K562 (cell line): ENCODE data around the gene ABCA1.

ENCODE experiments used
- NONO ChIP-seq, 2 experiments: fragments of 200-400 bp in 1 of 2; fragments of 450-650 bp in 1 of 2; formaldehyde crosslinking in 1 of 2; IDR thresholded peaks; 2 replicates each; pipeline ENCODE4 v1.6.1; 2017; ENCODE audit warnings: low read depth in 2 of 2, mild to moderate bottlenecking in 2 of 2, moderate library complexity in 2 of 2, low read length in 1 of 2
- ZFX ChIP-seq: sonication (generic); formaldehyde crosslinking; IDR thresholded peaks from 2 replicates; pipeline ENCODE4 v1.8.0; 2022; ENCODE audit warnings: mild to moderate bottlenecking, missing genetic modification reagents, moderate library complexity
- TF ChIP-seq, protein P1 (sequence below): fragments of 450-650 bp; IDR thresholded peaks from 2 replicates; pipeline ENCODE4 v1.6.1; 2016; ENCODE audit warnings: low read depth
- TF ChIP-seq, protein P2 (sequence below), 2 experiments: fragments of 450-650 bp in 1 of 2; sonication (generic) in 1 of 2; formaldehyde crosslinking in 1 of 2; IDR thresholded peaks in 1 of 2; conservative IDR thresholded peaks in 1 of 2; 2 replicates each; pipeline versions ENCODE4 v1.6.1 to v1.8.1; 2016 to 2023; ENCODE audit warnings: mild to moderate bottlenecking in 2 of 2, moderate library complexity in 2 of 2, inconsistent platforms in 1 of 2, missing genetic modification reagents in 1 of 2

DNA sequence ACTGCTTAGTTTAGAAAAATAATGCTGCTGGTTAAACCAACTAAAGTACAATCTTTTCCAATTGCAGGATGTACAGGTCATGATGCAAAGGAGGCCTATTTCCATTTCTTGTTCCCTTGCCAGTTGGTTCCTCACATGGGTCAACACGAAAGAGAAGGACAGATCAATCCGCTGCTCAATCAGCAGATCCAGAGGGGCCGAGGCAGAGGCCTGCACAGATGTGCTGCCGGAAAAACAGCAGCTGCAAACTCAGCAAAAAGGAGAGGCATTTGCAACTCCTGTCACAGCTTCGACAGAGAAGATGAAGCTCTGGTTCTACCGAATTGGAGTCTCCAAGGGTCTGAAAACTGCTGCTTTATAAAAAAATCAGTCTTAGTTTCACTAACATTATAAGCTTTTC is 94.3 kb downstream of the ABCA1 start:
- TF ChIP-seq, protein P1, sequence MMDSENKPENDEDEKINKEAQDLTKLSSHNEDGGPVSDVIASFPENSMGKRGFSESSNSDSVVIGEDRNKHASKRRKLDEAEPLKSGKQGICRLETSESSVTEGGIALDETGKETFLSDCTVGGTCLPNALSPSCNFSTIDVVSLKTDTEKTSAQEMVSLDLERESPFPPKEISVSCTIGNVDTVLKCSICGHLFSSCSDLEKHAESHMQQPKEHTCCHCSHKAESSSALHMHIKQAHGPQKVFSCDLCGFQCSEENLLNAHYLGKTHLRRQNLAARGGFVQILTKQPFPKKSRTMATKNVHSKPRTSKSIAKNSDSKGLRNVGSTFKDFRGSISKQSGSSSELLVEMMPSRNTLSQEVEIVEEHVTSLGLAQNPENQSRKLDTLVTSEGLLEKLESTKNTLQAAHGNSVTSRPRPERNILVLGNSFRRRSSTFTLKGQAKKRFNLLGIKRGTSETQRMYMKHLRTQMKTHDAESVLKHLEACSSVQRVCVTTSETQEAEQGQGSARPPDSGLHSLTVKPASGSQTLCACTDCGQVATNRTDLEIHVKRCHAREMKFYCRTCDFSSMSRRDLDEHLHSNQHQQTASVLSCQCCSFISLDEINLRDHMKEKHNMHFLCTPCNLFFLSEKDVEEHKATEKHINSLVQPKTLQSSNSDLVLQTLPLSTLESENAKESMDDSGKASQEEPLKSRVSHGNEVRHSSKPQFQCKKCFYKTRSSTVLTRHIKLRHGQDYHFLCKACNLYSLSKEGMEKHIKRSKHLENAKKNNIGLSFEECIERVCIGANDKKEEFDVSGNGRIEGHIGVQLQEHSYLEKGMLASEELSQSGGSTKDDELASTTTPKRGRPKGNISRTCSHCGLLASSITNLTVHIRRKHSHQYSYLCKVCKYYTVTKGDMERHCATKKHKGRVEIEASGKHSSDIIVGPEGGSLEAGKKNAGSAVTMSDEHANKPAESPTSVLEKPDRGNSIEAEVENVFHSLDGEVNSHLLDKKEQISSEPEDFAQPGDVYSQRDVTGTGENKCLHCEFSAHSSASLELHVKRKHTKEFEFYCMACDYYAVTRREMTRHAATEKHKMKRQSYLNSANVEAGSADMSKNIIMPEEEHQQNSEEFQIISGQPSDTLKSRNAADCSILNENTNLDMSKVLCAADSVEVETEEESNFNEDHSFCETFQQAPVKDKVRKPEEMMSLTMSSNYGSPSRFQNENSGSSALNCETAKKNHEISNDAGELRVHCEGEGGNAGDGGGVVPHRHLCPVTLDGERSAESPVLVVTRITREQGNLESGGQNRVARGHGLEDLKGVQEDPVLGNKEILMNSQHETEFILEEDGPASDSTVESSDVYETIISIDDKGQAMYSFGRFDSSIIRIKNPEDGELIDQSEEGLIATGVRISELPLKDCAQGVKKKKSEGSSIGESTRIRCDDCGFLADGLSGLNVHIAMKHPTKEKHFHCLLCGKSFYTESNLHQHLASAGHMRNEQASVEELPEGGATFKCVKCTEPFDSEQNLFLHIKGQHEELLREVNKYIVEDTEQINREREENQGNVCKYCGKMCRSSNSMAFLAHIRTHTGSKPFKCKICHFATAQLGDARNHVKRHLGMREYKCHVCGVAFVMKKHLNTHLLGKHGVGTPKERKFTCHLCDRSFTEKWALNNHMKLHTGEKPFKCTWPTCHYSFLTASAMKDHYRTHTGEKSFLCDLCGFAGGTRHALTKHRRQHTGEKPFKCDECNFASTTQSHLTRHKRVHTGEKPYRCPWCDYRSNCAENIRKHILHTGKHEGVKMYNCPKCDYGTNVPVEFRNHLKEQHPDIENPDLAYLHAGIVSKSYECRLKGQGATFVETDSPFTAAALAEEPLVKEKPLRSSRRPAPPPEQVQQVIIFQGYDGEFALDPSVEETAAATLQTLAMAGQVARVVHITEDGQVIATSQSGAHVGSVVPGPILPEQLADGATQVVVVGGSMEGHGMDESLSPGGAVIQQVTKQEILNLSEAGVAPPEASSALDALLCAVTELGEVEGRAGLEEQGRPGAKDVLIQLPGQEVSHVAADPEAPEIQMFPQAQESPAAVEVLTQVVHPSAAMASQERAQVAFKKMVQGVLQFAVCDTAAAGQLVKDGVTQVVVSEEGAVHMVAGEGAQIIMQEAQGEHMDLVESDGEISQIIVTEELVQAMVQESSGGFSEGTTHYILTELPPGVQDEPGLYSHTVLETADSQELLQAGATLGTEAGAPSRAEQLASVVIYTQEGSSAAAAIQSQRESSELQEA = no peak
- TF ChIP-seq, protein P2, sequence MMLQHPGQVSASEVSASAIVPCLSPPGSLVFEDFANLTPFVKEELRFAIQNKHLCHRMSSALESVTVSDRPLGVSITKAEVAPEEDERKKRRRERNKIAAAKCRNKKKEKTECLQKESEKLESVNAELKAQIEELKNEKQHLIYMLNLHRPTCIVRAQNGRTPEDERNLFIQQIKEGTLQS (IDR thresholded peaks at IDR 0.05) = no peak
- TF ChIP-seq, protein P2 (CRISPR knock-in tag; conservative IDR thresholded peaks at IDR 0.05) = no peak
- no peak for TF ChIP-seq NONO (IDR thresholded peaks at IDR 0.05; ENCODE audit: low read depth in 2 of 2, low read length in 1 of 2)
- TF ChIP-seq ZFX (CRISPR knock-in tag) = no peak
